Measurements from ENCODE around the gene JAG1.
"Not testable (repeated sequence)": the region's sequence is repeated elsewhere in the genome, so short reads cannot be mapped to it uniquely, and the experiment has no call there.

The JAG1 gene

DNA sequence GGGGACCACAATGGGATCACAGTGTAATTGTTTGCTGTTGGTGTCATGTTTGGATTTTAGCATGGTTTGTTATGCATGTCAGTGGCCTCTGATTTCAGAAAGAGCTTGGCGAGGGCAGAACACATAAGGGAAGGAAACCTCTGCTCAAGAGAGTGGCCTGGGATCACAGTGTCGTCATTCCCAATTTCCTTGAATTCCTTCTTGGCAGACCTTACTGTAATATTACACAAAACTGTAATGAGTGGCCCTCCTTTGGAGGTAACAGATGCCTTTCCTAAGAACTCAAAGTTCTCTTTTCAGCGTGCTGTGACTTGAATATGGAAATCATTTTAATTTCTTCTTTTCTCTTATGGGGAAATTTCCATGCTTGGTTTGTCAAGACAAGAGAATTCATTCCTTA lies 46.9 kb downstream of the JAG1 start:
- TF ChIP-seq CTCF (IDR thresholded peaks at IDR 0.05; ENCODE audit: low read length, missing control alignments), result no peak
- no peak overlapping the region for H3K4me3 ChIP-seq (replicated peaks; ENCODE audit: low read depth, low read length)
- peak; percentile 82 for DNase-seq (ENCODE audit: low read depth)

DNA sequence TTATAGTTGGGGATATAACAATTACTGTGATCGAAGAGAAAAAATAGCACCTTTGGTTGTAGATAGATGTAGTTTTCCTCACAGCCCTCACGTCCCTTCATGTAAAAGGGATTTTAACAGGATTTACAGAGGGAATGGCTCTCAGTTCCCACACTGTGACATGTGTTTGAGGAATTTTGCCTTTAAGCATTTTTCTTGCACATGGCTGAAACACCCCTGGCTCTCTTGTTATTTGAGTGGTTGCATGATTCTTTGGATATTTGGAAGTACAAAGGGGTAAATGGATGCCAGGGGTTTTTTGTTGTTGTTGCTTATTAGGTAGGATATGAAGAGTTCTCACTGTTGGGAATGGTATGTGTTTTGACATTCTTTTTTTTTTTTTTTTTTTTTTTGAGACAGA lies 48.2 kb downstream of the JAG1 start:
- no peak for TF ChIP-seq CTCF (IDR thresholded peaks at IDR 0.05; ENCODE audit: low read length, missing control alignments)
- H3K4me3 ChIP-seq (replicated peaks; ENCODE audit: low read depth, low read length), result no peak overlapping the region
- no peak for DNase-seq (ENCODE audit: low read depth)

GRCh38 chr20:10622657-10623418 lies 51.0 kb downstream of the JAG1 start:
- TF ChIP-seq CTCF (IDR thresholded peaks at IDR 0.05; ENCODE audit: low read length, missing control alignments), result no peak
- H3K4me3 ChIP-seq (replicated peaks; ENCODE audit: low read depth, low read length), result peak overlapping the region; percentile 33
- DNase-seq (ENCODE audit: low read depth), result peak; percentile 77

GRCh38 chr20:10621149-10621548 lies 52.6 kb downstream of the JAG1 start:
- no peak overlapping the region for H3K4me3 ChIP-seq (replicated peaks; ENCODE audit: low read depth, low read length)
- TF ChIP-seq CTCF (IDR thresholded peaks at IDR 0.05; ENCODE audit: low read length, missing control alignments), result no peak
- DNase-seq (ENCODE audit: low read depth), result no peak

DNA sequence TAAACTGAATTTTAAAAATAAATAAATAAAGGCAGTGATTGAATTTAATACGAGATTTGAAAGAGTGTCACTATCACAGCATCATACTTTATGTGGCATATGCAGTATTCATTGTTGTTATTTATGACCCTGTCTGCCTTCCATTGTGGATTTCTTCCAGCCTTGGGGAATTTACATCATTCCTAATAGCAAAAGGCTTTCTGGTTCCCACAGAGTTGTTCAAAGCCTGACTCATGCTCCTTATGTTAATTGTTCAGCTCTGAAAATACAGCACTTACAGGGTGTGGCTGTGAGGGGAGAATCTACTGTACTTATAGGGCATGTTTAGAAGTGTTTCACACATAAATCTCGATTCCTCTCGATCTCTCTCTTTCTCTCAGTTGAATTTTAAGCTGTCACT lies 54.4 kb downstream of the JAG1 start:
- no peak overlapping the region for H3K4me3 ChIP-seq (replicated peaks; ENCODE audit: low read depth, low read length)
- DNase-seq (ENCODE audit: low read depth), result peak; percentile 91
- TF ChIP-seq CTCF (IDR thresholded peaks at IDR 0.05; ENCODE audit: low read length, missing control alignments), result no peak

- no peak overlapping the region for H3K4me3 ChIP-seq (replicated peaks; ENCODE audit: low read depth, low read length)
- TF ChIP-seq CTCF (IDR thresholded peaks at IDR 0.05; ENCODE audit: low read length, missing control alignments), result no peak
- peak; percentile 56 for DNase-seq (ENCODE audit: low read depth)
Measured at GRCh38 chr20:10618611-10619245, 55.1 kb downstream of the JAG1 start.

DNA sequence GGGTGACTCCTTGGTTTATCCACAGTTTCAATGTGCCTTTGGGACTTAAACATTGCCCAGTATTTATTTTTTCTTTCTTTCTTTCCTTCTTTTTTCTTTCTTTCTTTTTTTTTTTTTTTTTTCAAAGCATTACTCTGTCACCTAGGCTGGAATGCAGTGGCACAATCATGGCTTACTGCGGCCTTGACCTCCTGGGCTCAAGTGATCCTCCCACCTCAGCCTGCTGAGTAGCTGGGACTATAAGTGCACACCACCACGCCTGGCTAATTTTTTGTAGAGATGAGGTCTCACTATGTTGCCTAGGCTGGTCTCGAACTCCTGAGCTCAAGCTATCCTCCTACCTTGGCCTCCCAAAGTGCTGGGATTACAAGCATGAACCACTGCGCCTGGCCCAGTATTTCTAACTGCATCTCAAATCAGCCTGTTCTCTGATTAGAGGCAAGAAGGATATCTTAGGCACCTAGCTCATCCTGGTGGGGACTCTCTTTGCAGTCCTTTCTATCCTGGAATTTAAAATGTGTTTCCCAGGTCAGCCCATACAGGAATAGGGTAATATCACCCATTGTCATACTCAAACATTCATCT lies 56.2 kb downstream of the JAG1 start:
- not testable (repeated sequence) for DNase-seq (ENCODE audit: low read depth)

More for the DNA sequence above, 56.2 kb downstream of the JAG1 start:
- not testable (repeated sequence) for H3K4me3 ChIP-seq (replicated peaks; ENCODE audit: low read depth, low read length)
